NCI-H1417 (cell line): ENCODE results near the gene CCDC85B.

Experiments used
- DNase-seq, 3 experiments: peaks; one replicate each; lab custom pipeline; 2025; lab: John Stamatoyannopoulos, UW

The CCDC85B gene

DNA sequence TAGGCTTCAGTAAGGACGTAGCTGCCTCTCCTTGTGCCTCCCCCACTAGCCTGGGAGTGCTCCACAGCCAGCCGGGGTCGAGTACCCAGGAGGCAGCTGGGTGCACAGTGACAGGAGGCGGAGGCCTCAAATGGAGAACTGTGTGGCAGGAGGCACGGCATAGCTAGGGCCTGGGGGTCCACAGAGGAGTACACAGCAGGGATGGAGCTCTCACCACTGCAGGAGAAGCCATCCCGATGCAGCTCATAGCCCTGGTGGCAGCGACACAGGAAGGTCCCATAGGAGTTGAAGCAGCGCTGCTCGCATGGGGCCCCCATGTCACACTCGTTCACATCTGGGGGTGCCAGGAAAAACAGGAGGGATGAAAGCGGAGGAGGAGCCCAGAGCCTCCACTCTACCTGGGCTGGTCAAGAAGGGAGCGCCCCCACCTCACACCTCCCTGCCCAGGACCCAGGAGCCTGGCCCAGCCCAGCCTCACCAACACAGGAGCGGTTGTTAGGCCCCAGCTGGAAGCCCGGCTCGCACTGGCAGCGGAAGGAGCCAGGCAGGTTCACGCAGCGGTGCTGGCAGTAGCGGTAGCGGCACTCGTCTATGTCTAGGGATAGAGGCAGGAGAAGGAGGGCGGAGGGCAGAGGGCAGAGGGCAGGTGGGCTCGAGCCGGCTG is 20.7 kb upstream of the CCDC85B start:
- DNase-seq = no peak

DNA sequence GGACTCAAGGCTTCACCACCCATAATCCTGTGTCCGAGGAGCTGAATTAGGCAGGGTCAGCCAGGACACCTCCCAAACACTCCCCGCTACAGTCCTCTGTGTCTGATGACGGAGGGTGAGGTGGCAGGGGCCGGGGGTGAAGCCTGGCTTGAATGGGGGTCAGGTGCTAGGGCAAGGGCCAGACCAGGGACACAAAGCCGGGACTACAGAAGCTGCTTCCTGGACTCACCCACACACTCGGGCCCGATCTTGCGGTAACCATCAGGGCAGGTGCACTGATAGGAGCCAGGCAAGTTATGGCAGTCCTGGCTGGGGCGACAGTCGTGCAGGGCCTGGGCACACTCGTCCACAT is 20.2 kb upstream of the CCDC85B start:
- DNase-seq = no peak

- peak; percentile 33 to 65 (median 63) for DNase-seq
Observed at GRCh38 chr11:65870706-65871681, 19.5 kb upstream of the CCDC85B start.

DNA sequence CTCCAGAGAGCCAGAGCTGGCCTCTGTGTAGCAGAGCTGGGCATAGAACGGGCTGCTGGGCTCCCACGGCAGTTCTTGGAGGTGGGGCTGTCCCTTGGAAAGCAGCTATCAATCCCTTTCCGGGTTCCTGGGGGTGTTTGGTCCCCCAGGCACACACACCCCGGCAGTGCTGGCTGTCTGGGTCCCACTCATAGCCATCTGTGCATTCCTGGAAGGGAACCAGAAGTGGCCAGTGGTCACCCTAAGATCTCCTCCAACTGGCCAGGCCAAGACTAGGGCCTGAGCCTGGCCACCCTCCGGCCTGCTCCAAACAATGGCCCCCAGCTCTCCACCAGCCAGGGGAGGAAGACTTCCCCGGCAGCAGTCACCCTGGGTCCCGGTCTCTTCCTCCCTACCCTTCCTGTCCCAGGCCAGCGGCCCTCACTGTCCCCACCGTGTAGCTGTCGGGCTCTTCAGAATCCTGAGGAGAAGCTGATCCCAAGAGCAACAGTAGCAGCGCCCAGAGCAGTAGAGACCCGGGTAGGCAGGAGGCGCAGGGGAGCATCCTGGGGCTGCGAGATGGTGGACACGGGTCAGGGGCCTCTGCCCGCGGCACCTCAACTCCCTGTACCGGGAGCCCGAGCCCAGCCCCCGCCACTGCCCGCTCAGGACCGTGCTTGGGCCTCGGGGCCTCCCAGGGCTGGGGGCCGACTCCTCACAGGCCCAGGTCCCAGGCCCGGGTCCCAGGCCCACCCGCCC is 18.5 kb upstream of the CCDC85B start:
- no peak for DNase-seq

- DNase-seq = no peak
Observed at GRCh38 chr11:65872586-65873317, 17.7 kb upstream of the CCDC85B start, which contains the start of gene EFEMP2. Gene EFEMP2, minus strand, starts transcription at chr11:65872800. Its CDS starts 446 bp downstream, at chr11:65872354.

GRCh38 chr11:65873318-65874156 is 16.9 kb upstream of the CCDC85B start:
- DNase-seq = peak; percentile 91 to 97 (median 96)

- DNase-seq = no peak
Observed at GRCh38 chr11:65879617-65880016, 10.9 kb upstream of the CCDC85B start, which contains the start of gene CTSW. Gene CTSW, plus strand, starts transcription at chr11:65879837. Its CDS starts 18 bp downstream, at chr11:65879855.

DNA sequence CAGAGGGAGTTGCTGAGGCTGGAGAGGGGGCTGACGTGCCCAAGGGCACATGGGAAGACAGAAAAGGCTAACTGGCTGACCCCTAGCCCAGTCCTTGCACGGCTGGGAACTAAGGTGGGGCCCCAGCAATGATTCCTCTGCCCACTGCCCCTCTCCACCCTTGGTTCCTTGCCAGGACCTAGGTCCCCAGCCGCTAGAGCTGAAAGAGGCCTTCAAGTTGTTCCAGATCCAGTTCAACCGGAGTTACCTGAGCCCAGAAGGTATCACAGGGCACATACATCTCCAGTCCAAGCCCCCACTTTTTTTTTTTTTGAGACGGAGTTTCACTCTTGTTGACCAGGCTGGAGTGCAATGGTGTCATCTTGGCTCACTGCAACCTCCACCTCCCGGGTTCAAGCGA is 10.4 kb upstream of the CCDC85B start:
- DNase-seq = no peak

DNA sequence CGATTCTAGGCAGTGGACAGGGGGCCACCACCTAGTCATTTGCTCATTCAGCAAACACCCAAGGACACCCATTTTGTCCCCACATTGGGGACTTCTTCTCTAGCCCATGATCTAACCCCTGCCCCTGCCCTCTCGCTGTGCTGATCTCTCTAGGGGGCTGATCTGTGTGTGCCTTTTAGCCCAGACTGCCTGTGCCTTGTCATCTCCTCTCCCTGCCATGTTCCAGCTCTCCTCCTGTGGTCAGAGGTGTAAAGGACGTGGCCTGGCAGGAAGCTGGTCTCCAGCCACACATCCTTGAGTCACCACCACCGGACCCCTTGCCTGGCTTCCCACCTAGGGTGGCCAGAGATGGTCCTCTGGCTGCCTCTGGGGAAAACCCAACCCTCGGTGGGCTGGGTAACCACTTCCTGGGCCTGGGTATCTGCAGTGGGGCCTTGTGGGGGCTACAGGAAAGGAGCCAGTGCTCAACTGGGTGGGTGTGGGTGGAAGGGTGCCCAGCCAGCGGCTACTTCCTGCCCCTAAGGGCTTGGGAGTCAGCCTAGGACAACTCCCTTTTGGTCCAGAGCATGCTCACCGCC is 9.5 kb upstream of the CCDC85B start:
- DNase-seq = no peak

DNA sequence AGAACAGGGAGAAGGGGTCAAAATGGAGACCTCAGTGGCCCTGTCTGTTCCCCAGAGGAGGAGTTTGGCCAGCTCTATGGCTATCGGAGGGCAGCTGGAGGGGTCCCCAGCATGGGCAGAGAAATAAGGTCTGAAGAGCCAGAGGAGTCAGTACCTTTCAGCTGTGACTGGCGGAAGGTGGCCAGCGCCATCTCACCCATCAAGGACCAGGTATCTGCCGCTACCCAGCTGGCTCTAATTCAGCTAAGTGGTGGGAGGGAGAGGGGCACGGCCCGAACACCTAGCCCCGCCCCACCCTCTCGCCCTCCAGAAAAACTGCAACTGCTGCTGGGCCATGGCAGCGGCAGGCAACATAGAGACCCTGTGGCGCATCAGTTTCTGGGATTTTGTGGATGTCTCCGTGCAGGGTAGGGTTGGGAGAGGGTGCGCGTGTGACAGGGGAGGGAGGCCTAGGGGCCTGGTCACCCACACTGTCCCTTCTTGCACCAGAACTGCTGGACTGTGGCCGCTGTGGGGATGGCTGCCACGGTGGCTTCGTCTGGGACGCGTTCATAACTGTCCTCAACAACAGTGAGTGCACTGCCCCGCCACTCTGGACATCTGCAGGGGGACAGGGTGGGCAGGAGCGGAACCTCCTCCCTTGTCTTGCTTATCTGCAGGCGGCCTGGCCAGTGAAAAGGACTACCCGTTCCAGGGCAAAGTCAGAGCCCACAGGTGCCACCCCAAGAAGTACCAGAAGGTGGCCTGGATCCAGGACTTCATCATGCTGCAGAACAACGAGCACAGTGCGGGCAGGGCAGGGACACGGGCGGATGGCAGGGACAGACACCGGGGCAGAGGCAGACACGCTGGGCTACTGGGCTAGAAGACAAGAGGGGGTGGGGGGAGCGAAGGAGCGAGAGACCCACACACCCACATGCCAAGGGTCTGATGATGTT is 8.1 kb upstream of the CCDC85B start:
- no peak for DNase-seq

- no peak for DNase-seq
Observed at GRCh38 chr11:65883058-65883761, 7.3 kb upstream of the CCDC85B start.

- DNase-seq = no peak
Observed at GRCh38 chr11:65883786-65884715, 6.4 kb upstream of the CCDC85B start.

GRCh38 chr11:65884716-65885092 is 5.8 kb upstream of the CCDC85B start:
- DNase-seq = peak; percentile 60 to 86 (median 70)

DNA sequence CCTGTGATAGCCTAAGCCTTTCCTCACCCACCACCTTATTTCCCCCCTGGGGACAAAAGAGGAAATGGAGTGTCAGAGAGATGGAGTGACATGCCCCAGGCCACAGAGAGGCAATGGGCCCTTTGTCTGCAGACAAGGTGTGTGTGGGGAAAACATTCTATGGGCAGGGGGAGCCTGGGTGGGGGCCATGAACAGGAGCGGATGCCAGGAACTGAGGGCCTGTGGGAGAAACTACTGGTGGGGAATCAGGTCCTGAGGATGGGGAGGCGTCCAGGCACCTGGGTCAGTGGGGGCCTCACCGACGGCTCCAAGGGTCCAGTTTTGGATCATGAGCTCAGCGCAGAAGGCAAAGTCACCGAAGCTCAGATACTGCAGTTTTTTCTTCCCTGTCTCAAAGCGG is 5.2 kb upstream of the CCDC85B start:
- no peak for DNase-seq

GRCh38 chr11:65885808-65886536 is 4.5 kb upstream of the CCDC85B start:
- DNase-seq = no peak

DNA sequence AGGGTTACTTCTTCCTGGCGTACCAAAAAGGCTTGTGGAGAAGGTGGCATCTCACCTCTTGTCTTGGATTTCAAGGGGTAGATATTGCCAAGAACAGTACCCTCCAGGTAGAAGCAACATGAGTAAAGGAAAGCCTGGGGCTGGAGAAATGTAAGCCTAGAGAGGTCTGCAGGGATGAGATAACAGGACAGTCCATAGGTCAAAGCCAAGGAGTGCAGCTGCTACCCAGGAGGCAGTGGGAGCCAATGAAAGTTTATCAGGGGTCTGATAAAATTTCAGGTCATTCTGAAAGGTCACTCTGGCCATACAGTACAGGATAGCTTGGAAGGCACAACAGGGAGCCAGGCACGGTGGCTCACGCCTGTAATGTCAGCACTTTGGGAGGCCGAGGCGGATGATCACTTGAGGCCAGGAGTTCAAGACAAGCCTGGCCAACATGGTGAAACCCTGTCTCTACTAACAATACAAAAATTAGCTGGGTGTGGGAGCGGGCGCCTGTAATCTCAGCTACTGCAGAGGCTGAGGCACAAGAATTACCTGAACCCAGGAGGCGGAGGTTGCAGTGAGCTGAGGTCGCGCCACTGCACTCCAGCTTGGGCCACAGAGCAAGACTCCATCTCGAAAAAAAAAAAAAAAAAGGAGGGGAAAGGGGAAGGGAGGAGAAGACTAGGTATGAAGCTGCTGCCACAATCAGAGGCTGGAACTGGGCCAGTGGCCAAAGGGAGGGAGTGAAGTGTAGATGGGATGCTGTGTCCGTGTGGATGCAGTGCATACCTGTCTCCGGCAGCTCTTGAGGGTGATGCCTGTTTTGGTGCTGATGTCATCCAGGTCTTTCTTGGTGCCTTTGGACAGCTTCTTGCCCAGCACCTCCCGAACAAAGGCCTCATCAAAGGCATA is 3.4 kb upstream of the CCDC85B start:
- peak in 1 of 3 experiments; percentile 44 for DNase-seq
